K562 (cell line): ENCODE data around the gene DDIT3. TPM values are rescaled to one million over a fixed set of nuclear protein-coding genes. Genes with fewer than 3 reads are reported as not detected.
A peak's percentile ranks its signal among the peaks of the same experiment; 100 is the strongest.

Source experiments
- CREB3 ChIP-seq: fragments of 450-650 bp; conservative IDR thresholded peaks from 2 replicates; pipeline ENCODE4 v1.6.1; 2016; ENCODE audit warnings: missing genetic modification characterization, low read depth, mild to moderate bottlenecking, missing compliant biosample characterization, moderate library complexity
- CREM ChIP-seq: IDR thresholded peaks from 2 replicates; pipeline ENCODE4 v1.6.1; 2014; ENCODE audit warnings: antibody characterized with exemption, low read depth
- E2F8 ChIP-seq: fragments of 450-650 bp; IDR thresholded peaks from 2 replicates; pipeline ENCODE4 v1.7.1; 2018; ENCODE audit warnings: mild to moderate bottlenecking, low read depth; ENCODE audit not compliant: partially characterized antibody
- ETS1 ChIP-seq: conservative IDR thresholded peaks from 2 replicates; pipeline ENCODE4 v1.6.1; 2011; ENCODE audit warnings: low read depth, mild to moderate bottlenecking, low read length; ENCODE audit not compliant: control insufficient read depth
- KLF1 ChIP-seq: fragments of 450-650 bp; IDR thresholded peaks from 2 replicates; pipeline ENCODE4 v1.6.1; 2016; ENCODE audit warnings: missing genetic modification characterization, missing compliant biosample characterization
- MEF2D ChIP-seq: conservative IDR thresholded peaks from 2 replicates; pipeline ENCODE4 v1.6.1; 2016; ENCODE audit warnings: low read depth, missing genetic modification characterization, missing compliant biosample characterization
- NEUROD1 ChIP-seq: fragments of 150-350 bp; IDR thresholded peaks from 2 replicates; pipeline ENCODE4 v1.6.1; 2014; ENCODE audit warnings: borderline replicate concordance, low read length, low read depth; ENCODE audit not compliant: partially characterized antibody
- PTRF ChIP-seq: fragments of 450-650 bp; IDR thresholded peaks from 2 replicates; pipeline ENCODE4 v1.6.1; 2016; ENCODE audit warnings: mild to moderate bottlenecking, missing genetic modification characterization, missing compliant biosample characterization
- RHOXF2B ChIP-seq: fragments of 250-450 bp; sonication (Bioruptor Pico); conservative IDR thresholded peaks from 2 replicates; pipeline ENCODE4 v1.5.1; 2021
- RREB1 ChIP-seq: fragments of 250-450 bp; sonication (Bioruptor Pico); IDR thresholded peaks from 2 replicates; pipeline ENCODE4 v1.4.0; 2020
- SMAD2 ChIP-seq: fragments of 150-350 bp; IDR thresholded peaks from 2 replicates; pipeline ENCODE4 v1.6.1; 2014; ENCODE audit warnings: low read depth, mild to moderate bottlenecking, low read length
- SOX6 ChIP-seq: fragments of 450-650 bp; IDR thresholded peaks from 2 replicates; pipeline ENCODE4 v1.6.1; 2014; ENCODE audit warnings: mild to moderate bottlenecking
- STAT5A ChIP-seq: IDR thresholded peaks from 2 replicates; pipeline ENCODE4 v1.6.1; 2012; ENCODE audit warnings: low read length, inconsistent platforms, borderline replicate concordance
- TARDBP ChIP-seq: fragments of 450-650 bp; IDR thresholded peaks from 2 replicates; pipeline ENCODE4 v1.6.1; 2016
- TCF3 ChIP-seq: sonication (generic); formaldehyde crosslinking; IDR thresholded peaks from 2 replicates; pipeline ENCODE4 v1.4.0; 2020; ENCODE audit warnings: mild to moderate bottlenecking, missing genetic modification reagents
- XRCC3 ChIP-seq: fragments of 450-650 bp; IDR thresholded peaks from 2 replicates; pipeline ENCODE4 v1.6.1; 2017; ENCODE audit warnings: mild to moderate bottlenecking, moderate library complexity
- ZBTB17 ChIP-seq: fragments of 450-650 bp; formaldehyde crosslinking; IDR thresholded peaks from 2 replicates; pipeline ENCODE4 v1.4.0; 2020; ENCODE audit warnings: mild to moderate bottlenecking
- polyA plus RNA-seq, 8 experiments: library from polyadenylated mRNA; depleted of rRNA in 4 of 8; stranded (reverse) in 5 of 8; unstranded in 3 of 8; fragments of >200 nt; fragmentation: Nextera tagmentation in 2 of 8; fragmentation: Illumina TruSeq in 1 of 8; extraction: Ambion mirVana in 2 of 8; extraction: Trizol in 1 of 8; gene quantifications; 2 replicates each; pipeline versions ENCODE4 v1.2.1 to v1.2.3, GENCODE V29; 2011 to 2014; ENCODE audit warnings: inconsistent platforms in 1 of 8, missing spikeins in 1 of 8
- total RNA-seq, 7 experiments: library from RNA; depleted of rRNA in 6 of 7; stranded (reverse); fragments of >200 nt in 6 of 7; fragmentation: Illumina TruSeq in 2 of 7; extraction: Trizol in 2 of 7; gene quantifications; 2 replicates each; pipeline versions ENCODE4 v1.2.1 to v1.2.3, GENCODE V29; 2011 to 2021; ENCODE audit warnings: low replicate concordance in 1 of 7

DDIT3 gene
- total and polyA plus RNA-seq, 9 of the 15 experiments (the other 6 are each of a cell fraction or from before 2014, with no cell fraction given), result 59.1 to 272 (median 89.9) TPM

- TF ChIP-seq XRCC3, result no peak
- no peak for TF ChIP-seq TARDBP
- peak; percentile 84 for TF ChIP-seq MEF2D (tag)
- TF ChIP-seq RREB1, result 0 out of 2 replicates have a peak, but pooled peaks have one; percentile 36
- peak; percentile 62 for TF ChIP-seq CREM
- TF ChIP-seq SMAD2, result no peak
- peak; percentile 11; the same call in 1 of the 2 replicates for TF ChIP-seq STAT5A
- peak; percentile 74; the same call in 1 of the 2 replicates for TF ChIP-seq SOX6
- TF ChIP-seq ZBTB17 (CRISPR knock-in tag), result peak; percentile 56; the same call in 1 of the 2 replicates
- TF ChIP-seq NEUROD1, result peak; percentile 22
- peak; percentile 71 for TF ChIP-seq ETS1
- peak; percentile 60 for TF ChIP-seq E2F8
- TF ChIP-seq PTRF (tag), result peak; percentile 41; the same call in 1 of the 2 replicates
- TF ChIP-seq TCF3 (CRISPR knock-in tag), result no peak; the same call in 1 of the 2 replicates
- TF ChIP-seq KLF1 (tag), result peak; percentile 77; the same call in 1 of the 2 replicates
- TF ChIP-seq RHOXF2B (CRISPR knock-in tag), result no peak
- TF ChIP-seq CREB3 (tag), result peak; percentile 80
Observed at GRCh38 chr12:57522011-57522886, 1.9 kb upstream of the DDIT3 start, which contains the start of gene MBD6 (continued).
